Lung (tissue), 12 donors: ENCODE data around the gene KCNK2. TPM values are rescaled to one million over a fixed set of nuclear protein-coding genes. Genes with fewer than 3 reads are reported as not detected.

Experiments
- ATAC-seq: fragments of 200-7000 bp; cut with Tn5 transposase; one replicate; pipeline ENCODE4 v1.9.1; 2020; ENCODE audit warnings: moderate number of reproducible peaks; ENCODE audit not compliant: insufficient read depth, low FRiP score
- DNase-seq, 3 donors: peaks; one replicate each; pipeline ENCODE4 v3.0.0-alpha.2; 2013 to 2017
- H3K27ac ChIP-seq, 2 donors: one replicate each; pipeline ENCODE4 v1.5.1; 2013; ENCODE audit warnings: mild to moderate bottlenecking in 2 of 2, moderate library complexity in 2 of 2, control low read depth in 1 of 2, inconsistent platforms in 1 of 2, low read depth in 1 of 2, low read length in 1 of 2
- H3K27me3 ChIP-seq, 3 donors: one replicate each; pipeline ENCODE4 v1.5.1; 2013; ENCODE audit warnings: low read length in 2 of 3; ENCODE audit not compliant: control insufficient read depth in 3 of 3, insufficient read depth in 3 of 3
- H3K36me3 ChIP-seq, 4 donors: one replicate each; pipeline ENCODE4 v1.5.1; 2013; ENCODE audit warnings: low read length in 4 of 4, mild to moderate bottlenecking in 1 of 4, moderate library complexity in 1 of 4; ENCODE audit not compliant: control insufficient read depth in 4 of 4, insufficient read depth in 4 of 4
- H3K4me1 ChIP-seq, 5 donors: one replicate each; pipeline ENCODE4 v1.5.1; 2013; ENCODE audit warnings: low read length in 5 of 5, mild to moderate bottlenecking in 2 of 5, moderate library complexity in 1 of 5; ENCODE audit not compliant: control insufficient read depth in 5 of 5, insufficient read depth in 5 of 5
- H3K4me3 ChIP-seq: one replicate; pipeline ENCODE4 v1.5.1; 2013; ENCODE audit warnings: mild to moderate bottlenecking, control low read depth, moderate library complexity
- H3K9ac ChIP-seq, 2 donors: one replicate each; pipeline ENCODE4 v1.5.1; 2013; ENCODE audit warnings: low read length in 2 of 2, control low read depth in 1 of 2; ENCODE audit not compliant: insufficient read depth in 1 of 2
- H3K9me3 ChIP-seq, 4 donors: one replicate each; pipeline ENCODE4 v1.5.1; 2013; ENCODE audit warnings: low read length in 3 of 4, mild to moderate bottlenecking in 1 of 4, moderate library complexity in 1 of 4; ENCODE audit not compliant: control insufficient read depth in 4 of 4, insufficient read depth in 3 of 4
- WGBS, 2 donors: extraction: QIAGEN DNeasy Blood & Tissue Kit; methylation state at CpG; one replicate each; pipeline ENCODE4 v1.1.7; 2013; 5-methylcytosine and 5-hydroxymethylcytosine counted together
- polyA plus RNA-seq, 2 donors: library from polyadenylated mRNA; stranded (reverse); fragments of 200-250 nt; gene quantifications; one replicate each; pipeline ENCODE4 v1.2.1, GENCODE V29; 2013
- total RNA-seq, 2 donors: library from RNA; depleted of rRNA in 1 of 2; stranded (reverse); fragments of >200 nt in 1 of 2; gene quantifications; one replicate each; pipeline ENCODE4 v1.2.1, GENCODE V29; 2014 to 2021
- TF ChIP-seq, protein P1 (sequence below): IDR thresholded peaks from 2 replicates; pipeline ENCODE4 v1.5.1; 2012; ENCODE audit warnings: mild to moderate bottlenecking; ENCODE audit errors: control extremely low read depth, extremely low read depth
- donor health status: control.
- donor health status: control.
- donor health status: Bipolar disorder and iron deficiency.
- donor health status: healthy.
- donor health status: DM: yes; HTN: yes; CAD: no.

KCNK2 gene
- total and polyA plus RNA-seq, 4 donors, result 0.05 to 0.71 (median 0.18) TPM

- Histone ChIP-seq H3K27ac (no peak overlapping the region), H3K4me3 (no peak overlapping the region), H3K9me3 (no peaks in the 10 kb centered on the region), H3K4me1 (no peaks in the 10 kb centered on the region), H3K27me3 (no peaks in the 10 kb centered on the region), H3K36me3 (no peaks in the 10 kb centered on the region), H3K9ac (no peak overlapping the region)
- TF ChIP-seq, protein P1, sequence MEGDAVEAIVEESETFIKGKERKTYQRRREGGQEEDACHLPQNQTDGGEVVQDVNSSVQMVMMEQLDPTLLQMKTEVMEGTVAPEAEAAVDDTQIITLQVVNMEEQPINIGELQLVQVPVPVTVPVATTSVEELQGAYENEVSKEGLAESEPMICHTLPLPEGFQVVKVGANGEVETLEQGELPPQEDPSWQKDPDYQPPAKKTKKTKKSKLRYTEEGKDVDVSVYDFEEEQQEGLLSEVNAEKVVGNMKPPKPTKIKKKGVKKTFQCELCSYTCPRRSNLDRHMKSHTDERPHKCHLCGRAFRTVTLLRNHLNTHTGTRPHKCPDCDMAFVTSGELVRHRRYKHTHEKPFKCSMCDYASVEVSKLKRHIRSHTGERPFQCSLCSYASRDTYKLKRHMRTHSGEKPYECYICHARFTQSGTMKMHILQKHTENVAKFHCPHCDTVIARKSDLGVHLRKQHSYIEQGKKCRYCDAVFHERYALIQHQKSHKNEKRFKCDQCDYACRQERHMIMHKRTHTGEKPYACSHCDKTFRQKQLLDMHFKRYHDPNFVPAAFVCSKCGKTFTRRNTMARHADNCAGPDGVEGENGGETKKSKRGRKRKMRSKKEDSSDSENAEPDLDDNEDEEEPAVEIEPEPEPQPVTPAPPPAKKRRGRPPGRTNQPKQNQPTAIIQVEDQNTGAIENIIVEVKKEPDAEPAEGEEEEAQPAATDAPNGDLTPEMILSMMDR, result no peak
- ATAC-seq, result no peak
- 84 to 90% methylated on average over 3 of the region's 3 CpGs for WGBS, 2 donors
- DNase-seq, result no peak
These were observed 84.3 kb downstream of the KCNK2 start for GRCh38 chr1:215166886-215167285.

GRCh38 chr1:215181518-215181917 is 99.0 kb downstream of the KCNK2 start:
- no peaks in the 10 kb centered on the region for H3K27me3 ChIP-seq
- 75 to 84% methylated on average over 3 of the region's 3 CpGs for WGBS, 2 donors
- peak in 2 of 3 donors; percentile 10 to 33 for DNase-seq

DNA sequence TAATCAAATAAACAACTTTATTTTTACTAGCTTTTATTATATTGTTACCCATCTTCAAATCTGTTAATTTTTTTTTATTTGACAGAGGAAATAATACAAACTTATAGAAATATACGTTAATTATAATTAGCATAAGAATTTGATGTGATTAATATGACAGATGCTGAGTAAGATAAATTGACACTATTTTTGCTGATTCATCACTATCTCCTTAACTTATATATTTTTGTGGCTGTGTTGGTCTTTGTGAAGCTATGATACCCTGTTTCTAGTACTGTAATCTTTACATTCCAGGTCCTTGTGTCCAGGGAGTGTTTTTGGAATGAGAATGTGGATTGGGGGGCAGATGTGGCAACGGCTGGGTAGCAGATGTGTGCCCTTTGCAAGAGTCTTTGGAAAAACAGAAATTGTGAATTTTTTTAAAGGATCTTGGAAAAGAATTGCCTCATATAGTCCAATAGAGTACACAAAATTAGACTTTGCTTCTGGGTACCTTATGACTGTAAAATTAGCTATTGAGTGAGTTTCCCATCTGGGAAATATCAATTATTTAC is 102.6 kb downstream of the KCNK2 start:
- no peaks in the 10 kb centered on the region for H3K27me3 ChIP-seq
- 87 to 92% methylated on average over 2 of the region's 2 CpGs for WGBS, 2 donors

More at GRCh38 chr1:215181518-215181917, 99.0 kb downstream of the KCNK2 start:
- TF ChIP-seq, protein P1, result no peak
- ATAC-seq, result no peak
- Histone ChIP-seq H3K27ac (no peak overlapping the region), H3K4me3 (no peak overlapping the region), H3K9ac (no peak overlapping the region), H3K36me3 (no peaks in the 10 kb centered on the region), H3K9me3 (peaks cover 0 to 13% (median 11%) of the 10 kb centered on the region in 4 donors), H3K4me1 (no peaks in the 10 kb centered on the region)

More for the DNA sequence above, 102.6 kb downstream of the KCNK2 start:
- Histone ChIP-seq H3K36me3 (no peaks in the 10 kb centered on the region), H3K9me3 (peaks cover 0 to 13% (median 7%) of the 10 kb centered on the region in 4 donors), H3K4me1 (no peaks in the 10 kb centered on the region), H3K4me3 (no peak overlapping the region), H3K27ac (no peak overlapping the region), H3K9ac (no peak overlapping the region)
- ATAC-seq (no peak), DNase-seq (no peak)
- TF ChIP-seq, protein P1, result no peak
